ENCODE data around the gene SYNGAP1.
A peak's percentile ranks its signal among the peaks of the same experiment; 100 is the strongest.

The SYNGAP1 gene

DNA sequence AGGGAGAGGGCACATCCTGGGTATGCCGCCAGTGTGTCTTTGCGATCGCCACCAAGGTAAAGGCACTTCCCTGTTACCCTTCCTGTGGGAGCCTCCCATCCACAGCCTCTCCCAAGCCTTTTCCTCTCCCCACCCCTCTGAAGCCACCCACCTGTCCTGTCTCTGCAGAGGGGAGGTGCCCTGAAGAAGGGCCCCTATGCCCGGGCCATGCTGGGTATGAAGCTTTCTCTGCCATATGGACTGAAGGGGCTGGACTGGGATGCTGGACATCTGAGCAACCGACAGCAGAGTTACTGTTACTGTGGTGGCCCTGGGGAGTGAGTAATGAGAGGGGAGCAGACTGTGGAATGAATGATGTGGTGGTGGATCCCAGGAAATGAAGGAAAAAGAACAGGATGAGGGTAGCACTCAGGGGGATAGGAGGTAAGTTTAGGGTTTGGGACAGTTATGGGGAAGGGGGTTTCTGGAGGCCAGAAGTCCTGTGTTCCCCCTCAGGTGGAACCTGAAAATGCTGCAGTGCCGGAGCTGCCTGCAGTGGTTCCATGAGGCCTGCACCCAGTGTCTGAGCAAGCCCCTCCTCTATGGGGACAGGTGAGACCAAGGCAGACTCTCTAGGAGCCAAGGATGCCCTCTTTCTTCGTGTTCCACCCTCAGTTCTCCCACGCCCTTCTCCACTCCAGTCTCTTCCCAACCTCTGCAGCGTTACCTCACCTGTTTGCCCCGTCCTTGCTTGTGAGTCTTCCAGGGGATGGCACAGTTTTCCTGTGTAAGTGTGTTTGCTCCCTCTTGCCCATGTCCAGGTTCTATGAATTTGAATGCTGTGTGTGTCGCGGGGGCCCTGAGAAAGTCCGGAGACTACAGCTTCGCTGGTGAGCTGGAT, 6.4 kb upstream of the SYNGAP1 start:
- no peak for TF ChIP-seq CTCF (IDR thresholded peaks at IDR 0.05; ENCODE audit: insufficient read depth, low read depth, low read length, missing control alignments)
- DNase-seq (ENCODE audit: low read depth), result no peak
- no peak overlapping the region for H3K4me3 ChIP-seq (ENCODE audit: low read depth, low read length)

DNA sequence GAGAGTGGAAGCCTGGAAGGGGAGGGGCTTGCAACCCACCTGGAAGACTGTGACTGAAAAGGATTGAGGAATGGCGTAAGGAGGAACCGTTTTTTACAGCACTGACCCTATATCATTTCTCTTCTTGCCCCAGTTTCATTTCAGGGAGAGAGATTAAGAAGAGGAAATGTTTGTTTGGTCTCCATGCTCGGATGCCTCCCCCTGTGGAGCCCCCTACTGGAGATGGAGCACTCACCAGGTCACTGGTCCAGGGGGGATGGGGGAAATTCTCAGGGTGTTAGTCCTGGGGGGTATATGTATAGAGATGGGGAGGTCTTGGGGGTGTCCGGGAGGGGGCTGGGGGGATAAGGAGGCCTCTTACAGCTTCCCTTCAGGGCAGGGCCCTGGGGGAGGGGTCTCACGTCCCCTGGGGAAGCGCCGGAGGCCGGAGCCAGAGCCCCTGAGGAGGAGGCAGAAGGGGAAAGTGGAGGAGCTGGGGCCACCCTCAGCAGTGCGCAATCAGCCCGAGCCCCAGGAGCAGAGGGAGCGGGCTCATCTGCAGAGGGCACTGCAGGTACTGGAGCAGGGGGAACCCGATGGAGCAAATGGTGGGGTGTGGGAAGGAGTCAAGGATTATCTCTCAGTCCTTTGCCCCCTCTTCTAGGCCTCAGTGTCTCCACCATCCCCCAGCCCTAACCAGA, 5.1 kb upstream of the SYNGAP1 start:
- no peak for DNase-seq (ENCODE audit: low read depth)
- no peak overlapping the region for H3K4me3 ChIP-seq (ENCODE audit: low read depth, low read length)
- TF ChIP-seq CTCF (IDR thresholded peaks at IDR 0.05; ENCODE audit: insufficient read depth, low read depth, low read length, missing control alignments), result peak; percentile 46

- peak overlapping the region; percentile 79 for H3K4me3 ChIP-seq (ENCODE audit: low read depth, low read length)
- DNase-seq (ENCODE audit: low read depth), result no peak
- no peak for TF ChIP-seq CTCF (IDR thresholded peaks at IDR 0.05; ENCODE audit: insufficient read depth, low read depth, low read length, missing control alignments)
These were observed 4.0 kb upstream of the SYNGAP1 start for GRCh38 chr6:33415831-33416230.

GRCh38 chr6:33416386-33417127, 3.3 kb upstream of the SYNGAP1 start:
- peak overlapping the region; percentile 79 for H3K4me3 ChIP-seq (ENCODE audit: low read depth, low read length)
- no peak for TF ChIP-seq CTCF (IDR thresholded peaks at IDR 0.05; ENCODE audit: insufficient read depth, low read depth, low read length, missing control alignments)
- peak; percentile 80 for DNase-seq (ENCODE audit: low read depth)

DNA sequence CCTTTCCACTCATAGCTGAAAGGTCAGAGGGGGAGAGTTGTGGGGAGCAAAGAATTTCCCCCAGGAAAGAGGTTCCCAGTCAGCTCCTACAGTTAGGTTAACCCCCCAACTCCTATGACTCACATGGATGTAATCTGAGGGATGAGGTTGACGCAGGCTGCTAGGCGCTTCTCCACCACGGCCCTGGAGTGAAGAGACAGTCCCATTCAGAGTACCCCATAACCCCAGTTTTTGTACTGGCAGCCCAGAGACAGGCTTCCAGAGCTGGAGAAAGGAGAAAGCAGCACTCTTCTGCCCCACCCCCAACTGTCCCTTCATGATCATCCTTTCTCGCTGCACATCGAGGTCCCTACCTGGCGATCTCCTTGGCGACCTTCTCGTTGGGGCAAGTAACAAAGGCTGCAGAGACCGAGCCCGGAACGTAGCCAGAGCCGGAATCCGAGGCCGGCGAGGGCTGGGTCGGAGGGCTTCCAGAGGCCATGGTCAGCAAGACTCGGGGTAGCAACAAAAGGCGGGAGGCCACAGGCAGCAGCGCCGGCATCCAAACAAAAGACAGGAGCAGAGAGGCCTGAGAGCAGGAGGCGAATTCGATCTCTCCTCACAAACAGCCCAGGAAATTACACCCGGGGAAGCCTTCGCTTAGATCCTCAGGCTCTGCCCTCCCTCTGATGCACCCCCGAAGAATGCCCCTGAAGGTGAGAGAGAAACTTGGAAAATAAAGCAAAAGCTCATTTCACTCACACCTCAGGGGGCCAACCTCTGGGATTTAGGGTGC, 2.5 kb upstream of the SYNGAP1 start:
- H3K4me3 ChIP-seq (ENCODE audit: low read depth, low read length), result peak overlapping the region; percentile 79
- peak; percentile 32 for DNase-seq (ENCODE audit: low read depth)
- TF ChIP-seq CTCF (IDR thresholded peaks at IDR 0.05; ENCODE audit: insufficient read depth, low read depth, low read length, missing control alignments), result no peak
